Esophagus squamous epithelium (tissue), 5 donors: Measurements from ENCODE around the gene SYNE2. TPM values are rescaled to one million over a fixed set of nuclear protein-coding genes. Genes with fewer than 3 reads are reported as not detected.

Source experiments
- DNase-seq: peaks from one replicate; lab custom pipeline; 2025; lab: John Stamatoyannopoulos, UW
- H3K27ac ChIP-seq, 4 donors: fragments of 200-600 bp; sonication (generic); one replicate each; pipeline ENCODE4 v1.5.1; 2016 to 2019; ENCODE audit warnings: mild to moderate bottlenecking in 1 of 4
- H3K27me3 ChIP-seq, 4 donors: fragments of 200-600 bp; sonication (generic); 1 replicate in 3 of 4; 2 replicates in 1 of 4; pipeline versions ENCODE4 v1.5.1 to v1.6.0; 2017 to 2021; ENCODE audit warnings: antibody characterized with exemption in 1 of 4
- H3K36me3 ChIP-seq, 3 donors: fragments of 200-600 bp; sonication (generic); one replicate each; pipeline ENCODE4 v1.5.1; 2016 to 2019
- H3K4me1 ChIP-seq, 3 donors: fragments of 200-600 bp; sonication (generic); one replicate each; pipeline ENCODE4 v1.5.1; 2017 to 2019
- H3K4me3 ChIP-seq, 4 donors: fragments of 200-600 bp; sonication (generic); 1 replicate in 3 of 4; 2 replicates in 1 of 4; pipeline ENCODE4 v1.5.1; 2016 to 2019; ENCODE audit warnings: mild to moderate bottlenecking in 2 of 4, moderate library complexity in 1 of 4
- H3K9me3 ChIP-seq, 3 donors: fragments of 200-600 bp; sonication (generic); one replicate each; pipeline ENCODE4 v1.5.1; 2016 to 2019
- CTCF ChIP-seq, 6 experiments: fragments of 450-650 bp in 4 of 6; fragments of 200-600 bp in 2 of 6; sonication (generic) in 2 of 6; IDR thresholded peaks; one replicate each; pipeline ENCODE4 v1.5.1; 2016 to 2019; ENCODE audit warnings: antibody characterized with exemption in 6 of 6, mild to moderate bottlenecking in 4 of 6, moderate library complexity in 4 of 6
- POLR2A ChIP-seq, 4 donors: fragments of 450-650 bp; IDR thresholded peaks; one replicate each; pipeline ENCODE4 v1.6.1; 2017; ENCODE audit warnings: antibody characterized with exemption in 4 of 4, mild to moderate bottlenecking in 4 of 4, moderate library complexity in 3 of 4
- WGBS, 2 donors: methylation state at CpG; one replicate each; pipeline ENCODE4 v1.1.5; 2018; 5-methylcytosine and 5-hydroxymethylcytosine counted together
- intact Hi-C: fragments of 100-400 bp; cut with DNase I; formaldehyde crosslinking; loops from one replicate; pipeline ENCODE4 v1.15.0; 2022
- total RNA-seq, 4 donors: library from RNA; depleted of rRNA; stranded (reverse); fragments of >200 nt; gene quantifications; one replicate each; pipeline ENCODE4 v1.1.0, GENCODE V29; 2016
- donor health status: DM: yes; HTN: yes; CAD: no.

The SYNE2 gene
- total RNA-seq, 4 donors from 2014 or later: 128 to 197 (median 145) TPM

GRCh38 chr14:64217308-64217707 lies 364.5 kb downstream of the SYNE2 start:
- H3K27ac ChIP-seq: no peak overlapping the region
- no peaks in the 10 kb centered on the region for H3K27me3 ChIP-seq
- intact Hi-C loops: no loop called here
- peaks cover 0 to 14% (median 0%) of the 10 kb centered on the region in 3 donors for H3K4me1 ChIP-seq
- WGBS, 2 donors: 62 to 72% methylated on average over 4 of the region's 4 CpGs
- no peak for TF ChIP-seq CTCF (IDR thresholded peaks at IDR 0.05)
- TF ChIP-seq POLR2A (IDR thresholded peaks at IDR 0.05): no peak
- no peaks in the 10 kb centered on the region for H3K9me3 ChIP-seq
- no peak overlapping the region for H3K4me3 ChIP-seq
- peaks cover 11 to 100% (median 50%) of the 10 kb centered on the region in 3 donors for H3K36me3 ChIP-seq
- DNase-seq: no peak

GRCh38 chr14:64217834-64218233 lies 365.0 kb downstream of the SYNE2 start:
- H3K4me1 ChIP-seq: peaks cover 0 to 14% (median 0%) of the 10 kb centered on the region in 3 donors
- H3K27ac ChIP-seq: no peak overlapping the region
- no peaks in the 10 kb centered on the region for H3K9me3 ChIP-seq
- intact Hi-C loops: no loop called here
- 75 to 80% methylated on average over 7 of the region's 7 CpGs for WGBS, 2 donors
- H3K4me3 ChIP-seq: no peak overlapping the region
- H3K27me3 ChIP-seq: no peaks in the 10 kb centered on the region
- no peak for DNase-seq
- TF ChIP-seq POLR2A (IDR thresholded peaks at IDR 0.05) (no peak), CTCF (IDR thresholded peaks at IDR 0.05) (no peak)
- peaks cover 11 to 100% (median 47%) of the 10 kb centered on the region in 3 donors for H3K36me3 ChIP-seq

- Histone ChIP-seq H3K9me3 (no peaks in the 10 kb centered on the region), H3K36me3 (peaks cover 11 to 100% (median 52%) of the 10 kb centered on the region in 3 donors), H3K4me1 (peaks cover 0 to 9% (median 0%) of the 10 kb centered on the region in 3 donors), H3K27me3 (no peaks in the 10 kb centered on the region), H3K27ac (no peak overlapping the region), H3K4me3 (no peak overlapping the region)
- no peak for DNase-seq
- intact Hi-C loops: no loop called here
- TF ChIP-seq CTCF (IDR thresholded peaks at IDR 0.05) (no peak), POLR2A (IDR thresholded peaks at IDR 0.05) (no peak)
- 81 to 82% methylated on average over 13 to 15 of the region's 15 CpGs for WGBS, 2 donors
Observed at GRCh38 chr14:64218344-64219240, 365.8 kb downstream of the SYNE2 start.

GRCh38 chr14:64220056-64220455 lies 367.3 kb downstream of the SYNE2 start:
- no peak for TF ChIP-seq POLR2A (IDR thresholded peaks at IDR 0.05)
- TF ChIP-seq CTCF (IDR thresholded peaks at IDR 0.05): no peak

GRCh38 chr14:64220466-64220865 lies 367.7 kb downstream of the SYNE2 start:
- Histone ChIP-seq H3K27ac (no peak overlapping the region), H3K36me3 (peaks cover 15 to 100% (median 49%) of the 10 kb centered on the region in 3 donors), H3K4me3 (no peak overlapping the region), H3K27me3 (no peaks in the 10 kb centered on the region), H3K9me3 (no peaks in the 10 kb centered on the region), H3K4me1 (no peaks in the 10 kb centered on the region)
- 63 to 87% methylated on average over 2 to 10 of the region's 14 CpGs for WGBS, 2 donors
- intact Hi-C loops: no loop called here
- DNase-seq: no peak
- no peak for TF ChIP-seq POLR2A (IDR thresholded peaks at IDR 0.05)
- no peak for TF ChIP-seq CTCF (IDR thresholded peaks at IDR 0.05)

More at GRCh38 chr14:64220056-64220455, 367.3 kb downstream of the SYNE2 start:
- DNase-seq: no peak
- Histone ChIP-seq H3K27me3 (no peaks in the 10 kb centered on the region), H3K9me3 (no peaks in the 10 kb centered on the region), H3K4me3 (no peak overlapping the region), H3K27ac (no peak overlapping the region), H3K36me3 (peaks cover 15 to 100% (median 50%) of the 10 kb centered on the region in 3 donors), H3K4me1 (no peaks in the 10 kb centered on the region)
- 94 to 95% methylated on average over 3 to 4 of the region's 4 CpGs for WGBS, 2 donors
- intact Hi-C loops: no loop called here
